Activated CD4-positive, alpha-beta T cell treated with anti-CD3 and anti-CD28 coated beads, Interleukin-2, amount 50 U/mL, for 24 hours (primary cell): ENCODE measurements around the gene MAGED4B.
"Not testable (repeated sequence)": the region's sequence is repeated elsewhere in the genome, so short reads cannot be mapped to it uniquely, and the experiment has no call there.

Experiments used
- DNase-seq, 2 donors: peaks; one replicate each; pipeline ENCODE4 v3.0.0-alpha.2; 2020; ENCODE audit warnings: low read depth in 1 of 2, low spot score in 1 of 2

MAGED4B gene, protein sequence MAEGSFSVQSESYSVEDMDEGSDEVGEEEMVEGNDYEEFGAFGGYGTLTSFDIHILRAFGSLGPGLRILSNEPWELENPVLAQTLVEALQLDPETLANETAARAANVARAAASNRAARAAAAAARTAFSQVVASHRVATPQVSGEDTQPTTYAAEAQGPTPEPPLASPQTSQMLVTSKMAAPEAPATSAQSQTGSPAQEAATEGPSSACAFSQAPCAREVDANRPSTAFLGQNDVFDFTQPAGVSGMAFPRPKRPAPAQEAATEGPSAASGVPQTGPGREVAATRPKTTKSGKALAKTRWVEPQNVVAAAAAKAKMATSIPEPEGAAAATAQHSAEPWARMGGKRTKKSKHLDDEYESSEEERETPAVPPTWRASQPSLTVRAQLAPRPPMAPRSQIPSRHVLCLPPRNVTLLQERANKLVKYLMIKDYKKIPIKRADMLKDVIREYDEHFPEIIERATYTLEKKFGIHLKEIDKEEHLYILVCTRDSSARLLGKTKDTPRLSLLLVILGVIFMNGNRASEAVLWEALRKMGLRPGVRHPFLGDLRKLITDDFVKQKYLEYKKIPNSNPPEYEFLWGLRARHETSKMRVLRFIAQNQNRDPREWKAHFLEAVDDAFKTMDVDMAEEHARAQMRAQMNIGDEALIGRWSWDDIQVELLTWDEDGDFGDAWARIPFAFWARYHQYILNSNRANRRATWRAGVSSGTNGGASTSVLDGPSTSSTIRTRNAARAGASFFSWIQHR

GRCh38 chrX:52068666-52069640 lies at the start of gene MAGED4B:
MAGED4B (minus strand) TSS chrX:52069183; CDS start chrX:52068172, 1,011 bp downstream.
- DNase-seq, result not testable (repeated sequence)

GRCh38 chrX:52118262-52118661 lies 49.3 kb upstream of the MAGED4B start:
- DNase-seq, result no peak

- DNase-seq, result no peak
These were observed 13.6 kb upstream of the MAGED4B start for GRCh38 chrX:52082578-52082977.

- no peak for DNase-seq
These were observed 9.1 kb upstream of the MAGED4B start for GRCh38 chrX:52078131-52078530.

DNA sequence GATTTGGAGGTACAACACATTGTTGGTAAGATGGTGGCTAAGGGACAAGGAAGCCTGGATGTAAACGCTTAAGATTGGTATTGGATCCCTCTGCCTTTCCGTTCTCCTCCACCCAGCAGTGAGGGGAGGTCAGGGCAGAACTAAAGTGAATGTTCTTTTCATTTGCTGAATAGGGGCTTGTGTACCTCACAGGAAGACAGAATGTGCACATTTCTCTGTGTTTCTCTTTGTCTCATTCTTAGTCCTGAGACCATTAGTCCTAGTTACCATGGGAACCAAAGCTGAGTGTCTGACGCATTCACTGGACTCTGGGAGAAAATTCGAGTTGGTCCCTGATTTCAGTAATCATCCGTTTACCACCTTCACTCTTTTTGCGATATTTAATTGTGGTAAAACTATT lies 26.7 kb downstream of the MAGED4B start:
- not testable (repeated sequence) for DNase-seq

DNA sequence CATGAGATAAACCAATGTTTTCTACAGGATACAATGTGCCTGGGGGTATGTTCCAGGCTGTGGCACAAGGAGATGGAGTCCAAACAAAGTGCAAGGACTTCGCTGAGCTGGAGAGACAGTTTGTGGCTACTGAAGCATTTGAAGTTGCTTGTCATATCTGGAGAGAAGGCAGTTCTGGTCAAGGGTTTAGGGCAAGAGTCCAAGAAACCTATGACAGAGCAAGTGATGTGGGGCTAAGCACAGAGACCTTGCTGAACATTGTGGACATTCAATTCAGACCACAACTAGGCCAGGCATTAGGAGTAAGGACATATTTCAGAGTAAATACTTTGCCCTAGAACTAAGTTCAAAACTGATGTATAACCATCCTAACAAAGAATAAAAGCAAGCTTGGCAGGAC lies 34.8 kb downstream of the MAGED4B start:
- DNase-seq, result no peak

DNA sequence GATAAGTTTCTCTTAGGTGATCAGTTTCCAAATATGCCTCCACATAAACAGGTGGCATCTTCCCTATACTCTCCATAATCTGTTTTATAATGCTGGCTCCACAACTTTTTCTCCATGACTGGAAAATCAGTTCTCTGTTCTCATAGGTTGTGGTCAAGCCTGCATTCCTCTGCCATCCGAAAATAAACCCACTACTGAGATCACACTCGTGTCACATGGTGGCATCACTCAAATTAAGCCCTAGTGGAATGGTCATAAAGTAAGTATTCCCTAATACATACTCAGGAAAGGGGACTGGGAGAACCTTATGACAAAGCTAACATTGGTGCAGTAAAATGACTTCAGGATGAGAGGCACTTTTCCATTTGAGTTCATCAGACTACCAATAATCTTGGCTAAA lies 37.6 kb downstream of the MAGED4B start:
- no peak for DNase-seq

GRCh38 chrX:52015794-52016193 lies 53.2 kb downstream of the MAGED4B start:
- DNase-seq, result no peak
